Heart right ventricle (tissue), 16 donors: ENCODE measurements around the gene SH3PXD2B. TPM values are rescaled to one million over a fixed set of nuclear protein-coding genes. Genes with fewer than 3 reads are reported as not detected.

Experiments
- ATAC-seq, 8 donors: fragments of 200-7000 bp; cut with Tn5 transposase; one replicate each; pipeline ENCODE4 v1.9.1; 2020; ENCODE audit warnings: mild to moderate bottlenecking in 8 of 8, moderate library complexity in 8 of 8, moderate number of reproducible peaks in 1 of 8
- DNase-seq, 2 donors: peaks; one replicate each; pipeline ENCODE4 v3.0.0-alpha.2; 2020
- H3K27ac ChIP-seq, 10 donors: fragments of 200-600 bp; sonication (generic) in 2 of 10; one replicate each; pipeline versions ENCODE4 v1.5.0 to v1.8.0; 2020 to 2022; ENCODE audit warnings: mild to moderate bottlenecking in 3 of 10
- H3K27me3 ChIP-seq, 7 donors: fragments of 200-600 bp; one replicate each; pipeline ENCODE4 v1.8.0; 2021 to 2022; ENCODE audit warnings: mild to moderate bottlenecking in 2 of 7
- H3K36me3 ChIP-seq, 9 donors: fragments of 200-600 bp; sonication (generic) in 1 of 9; one replicate each; pipeline versions ENCODE4 v1.5.0 to v1.8.0; 2020 to 2022; ENCODE audit warnings: mild to moderate bottlenecking in 2 of 9
- H3K4me1 ChIP-seq, 9 donors: fragments of 200-600 bp; sonication (generic) in 1 of 9; one replicate each; pipeline versions ENCODE4 v1.5.0 to v1.8.0; 2020 to 2022; ENCODE audit warnings: mild to moderate bottlenecking in 4 of 9
- H3K4me3 ChIP-seq, 10 donors: fragments of 200-600 bp; sonication (generic) in 2 of 10; one replicate each; pipeline versions ENCODE4 v1.5.0 to v1.8.0; 2020 to 2022; ENCODE audit warnings: mild to moderate bottlenecking in 7 of 10, moderate library complexity in 2 of 10
- H3K9me3 ChIP-seq, 11 donors: fragments of 200-600 bp in 10 of 11; sonication (generic) in 2 of 11; one replicate each; pipeline versions ENCODE4 v1.5.0 to v1.8.0; 2013 to 2022; ENCODE audit warnings: mild to moderate bottlenecking in 2 of 11, control low read depth in 1 of 11, moderate library complexity in 1 of 11
- CTCF ChIP-seq, 9 donors: fragments of 200-600 bp; sonication (generic) in 2 of 9; IDR thresholded peaks; one replicate each; pipeline versions ENCODE4 v1.5.0 to v1.8.0; 2021 to 2022; ENCODE audit warnings: antibody characterized with exemption in 9 of 9, mild to moderate bottlenecking in 5 of 9, moderate library complexity in 1 of 9
- WGBS, 2 donors: extraction: QIAGEN DNeasy Blood & Tissue Kit; methylation state at CpG; one replicate each; pipeline ENCODE4 v1.1.7; 2013; ENCODE audit warnings: inconsistent platforms in 1 of 2; 5-methylcytosine and 5-hydroxymethylcytosine counted together
- intact Hi-C, 10 donors: fragments of 100-400 bp; cut with DNase I; formaldehyde crosslinking; loops; one replicate each; pipeline versions ENCODE4 v1.11.1 to v1.14.2; 2022
- polyA plus RNA-seq, 2 donors: library from polyadenylated mRNA; stranded (reverse); fragments of 200-250 nt; gene quantifications; one replicate each; pipeline ENCODE4 v1.2.3, GENCODE V29; 2013
- total RNA-seq, 10 donors: library from RNA; stranded (reverse); fragmentation: NEBNext Ultra II Directional in 3 of 10; extraction: Animal tissue kit (Norgen Biotek cat#: 25700) in 3 of 10; gene quantifications; one replicate each; pipeline versions ENCODE4 v1.2.1 to v1.2.4, GENCODE V29; 2021 to 2023
- donor health status: Arrhythmogenic right ventricular cardiomyopathy.
- donor health status: ischemic (EF 13 %, LVEDD 7.1; RV severe dilation, severe dysfunction).
- donor health status: healthy with polysubstance abuse.
- donor health status: DM: no; HTN: yes; CAD: no.
- donor health status: DM: no; HTN: no; CAD: no.
- donor health status: ischemic (EF 25% LVEDD 6.9; RV normal size, moderate dysfunction).
- donor health status: ischemic (EF 25% LVEDD 5.7; RV mildly dilated, moderate dysfunction).
- donor health status: healthy.
- donor health status: DM: yes; HTN: yes; CAD: no.
- donor health status: Ischemic cardiomyopathy.
- donor health status: ischemic (EF 35%, LVEDD 5.7; RV mildly dilated, moderate dysfunction).
- donor health status: nonischemic (EF 11% LVEDD 7.7; RV severe dilation, severe dysfunction).
- donor health status: DM: yes; HTN: yes; CAD: no.
- donor health status: PGD.
- donor health status: ischemic (EF 29% LVEDD 5.4; RV normal size, mild dysfunction).
- donor health status: nonischemic (EF 23%, LVEDD 6.1; RV moderate dilation, normal function).

The SH3PXD2B gene
- total and polyA plus RNA-seq, 12 donors = 1.8 to 12.5 (median 5.5) TPM

DNA sequence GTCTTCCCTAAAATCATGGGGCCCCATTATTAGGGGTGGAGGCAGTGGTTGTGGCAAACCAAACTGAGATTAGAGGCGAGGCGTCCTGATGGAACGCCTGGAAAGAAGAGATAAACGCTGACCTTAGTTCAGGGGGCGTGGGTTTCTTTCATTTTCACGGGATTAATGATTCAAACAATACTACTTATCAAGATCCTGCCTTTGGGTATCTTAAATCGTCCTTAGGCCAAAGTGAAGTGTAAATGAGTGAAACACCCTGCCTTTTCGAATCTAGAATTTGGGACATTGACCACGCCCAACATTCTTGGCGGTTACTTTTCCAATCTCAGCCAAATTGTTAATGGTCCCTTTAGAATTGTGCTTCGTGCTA is 169.7 kb downstream of the SH3PXD2B start:
- WGBS, 2 donors = 4% methylated on average over 11 of the region's 11 CpGs
- ATAC-seq (peak in 5 of 8 donors; percentile 0 to 47 (median 18)), DNase-seq (peak in 1 of 2 donors; percentile 26)
- no peak for TF ChIP-seq CTCF (IDR thresholded peaks at IDR 0.05)
- Histone ChIP-seq H3K4me1 (peaks cover 0 to 42% (median 24%) of the 10 kb centered on the region in 9 donors), H3K9me3 (no peaks in the 10 kb centered on the region), H3K4me3 (peak overlapping the region; percentile 51 to 97 (median 92)), H3K36me3 (no peaks in the 10 kb centered on the region), H3K27ac (peak overlapping the region; percentile 84 to 96 (median 94)), H3K27me3 (no peaks in the 10 kb centered on the region)
- intact Hi-C loops = loop anchor here in 5 of 10 donors (5.0 to 10.0 kb wide), 6 partner anchors 70 to 177 kb away; partner anchors contain the start of genes SH3PXD2B (in 2 of the 5), STK10 (in 2 of the 5) and EFCAB9 (in 1 of the 5)

DNA sequence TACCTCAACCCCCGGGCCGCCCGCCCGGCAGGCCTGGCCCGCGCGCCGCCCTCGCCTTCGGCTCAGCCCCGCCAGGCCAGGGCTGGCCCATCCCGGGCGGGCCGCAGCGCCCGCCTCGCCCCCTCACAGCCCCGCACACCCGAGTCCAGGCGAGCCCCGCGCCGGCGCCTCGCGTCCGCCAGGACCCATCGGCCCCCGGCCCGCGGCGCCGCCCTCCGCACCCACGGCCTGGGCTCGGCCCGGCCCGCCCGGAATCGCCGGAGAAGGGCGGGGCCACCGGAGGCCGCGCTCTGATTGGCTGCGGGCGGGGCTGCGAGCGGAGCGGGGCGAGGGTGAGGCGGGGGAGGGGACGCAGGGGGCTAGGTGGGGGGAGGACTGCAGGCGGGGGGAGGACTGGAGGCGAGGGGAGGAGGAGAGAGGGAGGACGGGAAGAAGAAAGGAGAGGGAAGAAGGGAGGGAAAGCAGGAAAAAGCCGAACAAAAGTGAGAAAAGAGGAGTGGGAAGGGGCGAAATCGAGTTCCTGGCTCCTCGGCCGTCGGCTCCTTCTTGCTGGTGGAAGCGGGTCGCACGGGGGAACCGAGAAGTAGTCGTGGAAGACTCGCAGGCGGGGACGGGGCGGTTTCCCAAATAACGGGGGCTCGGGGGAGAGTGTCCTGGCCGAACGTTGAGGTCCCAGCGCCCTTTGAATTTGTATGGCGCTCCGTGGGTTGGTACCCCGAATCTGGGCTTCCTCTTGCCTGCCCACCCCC is 170.3 kb downstream of the SH3PXD2B start:
- Histone ChIP-seq H3K27ac (peak overlapping the region; percentile 84 to 96 (median 94)), H3K27me3 (no peaks in the 10 kb centered on the region), H3K9me3 (no peaks in the 10 kb centered on the region), H3K4me3 (peak overlapping the region; percentile 51 to 97 (median 92)), H3K36me3 (no peaks in the 10 kb centered on the region), H3K4me1 (peaks cover 0 to 42% (median 24%) of the 10 kb centered on the region in 9 donors)
- intact Hi-C loops = loop anchor here in 5 of 10 donors (1.0 to 10.0 kb wide), 8 partner anchors 69 to 177 kb away; partner anchors contain the start of genes STK10 (in 4 of the 5), SH3PXD2B (in 2 of the 5) and EFCAB9 (in 1 of the 5)
- 1% methylated on average over 56 to 79 of the region's 79 CpGs for WGBS, 2 donors
- DNase-seq (peak; percentile 89), ATAC-seq (peak; percentile 88 to 95 (median 93))
- no peak for TF ChIP-seq CTCF (IDR thresholded peaks at IDR 0.05)

DNA sequence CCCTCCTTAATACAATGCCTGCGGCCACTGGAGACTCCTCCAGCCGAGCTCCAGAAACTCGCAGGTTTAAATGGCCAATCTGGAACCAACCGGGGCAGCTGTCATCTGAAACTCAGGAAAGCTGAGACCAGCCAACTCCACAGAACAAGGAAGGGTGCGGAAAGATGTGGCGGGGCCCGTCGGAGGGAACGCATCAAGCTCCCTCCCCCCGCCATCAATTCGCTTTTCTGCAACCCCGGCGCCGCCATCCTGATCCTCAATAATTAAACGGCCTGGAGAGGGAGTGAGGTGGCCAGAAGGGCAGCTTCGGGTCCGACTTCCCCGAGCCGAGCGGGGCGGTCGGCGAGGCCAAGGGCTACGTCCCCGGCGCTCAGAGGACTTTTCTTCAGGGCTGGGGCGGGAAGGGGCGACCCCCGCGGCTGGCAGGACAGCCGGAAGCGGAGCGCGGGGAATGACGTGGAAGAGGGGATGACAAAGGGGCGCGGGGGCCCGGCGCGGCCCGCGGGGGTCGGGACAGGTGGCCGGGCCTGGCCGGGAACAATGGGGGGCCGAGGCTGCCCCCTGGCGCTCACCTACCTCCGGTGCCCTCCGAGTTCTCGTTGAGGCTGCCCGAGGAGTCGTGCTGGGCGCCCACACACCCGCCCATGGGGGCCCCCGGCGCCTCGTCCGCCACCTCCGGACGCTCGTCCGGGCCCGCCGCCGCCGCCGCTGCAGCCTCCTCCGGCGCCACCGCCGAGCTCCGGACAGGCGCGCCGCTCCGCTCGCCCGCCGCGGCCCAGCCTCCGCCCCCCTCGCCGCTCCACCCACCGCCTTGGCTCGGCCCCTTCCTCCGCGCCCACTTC is 171.1 kb downstream of the SH3PXD2B start, which contains the start of gene UBTD2:
Gene UBTD2 (minus strand): TSS at position 745 of the 842 bp plus-strand sequence. CDS start 99 bp downstream, at position 646.
- DNase-seq (peak; percentile 86 to 89), ATAC-seq (peak; percentile 73 to 92 (median 87))
- Histone ChIP-seq H3K36me3 (no peaks in the 10 kb centered on the region), H3K4me1 (peaks cover 0 to 42% (median 24%) of the 10 kb centered on the region in 9 donors), H3K27me3 (no peaks in the 10 kb centered on the region), H3K9me3 (no peaks in the 10 kb centered on the region), H3K4me3 (peak within 1 kb of the TSS; percentile 56 to 97 (median 92)), H3K27ac (peak within 1 kb of the TSS; percentile 84 to 96 (median 94))
- TF ChIP-seq CTCF (IDR thresholded peaks at IDR 0.05) = peak; percentile 25 to 70 (median 56)
- intact Hi-C loops = loop anchor here in 5 of 10 donors (1.0 to 10.0 kb wide), 8 partner anchors 68 to 176 kb away; partner anchors contain the start of genes STK10 (in 4 of the 5), SH3PXD2B (in 2 of the 5) and EFCAB9 (in 1 of the 5)
- WGBS, 2 donors = 0 to 1% methylated on average over 61 to 87 of the region's 87 CpGs
